Hematopoietic multipotent progenitor cell (in vitro differentiated cells): Measurements from ENCODE around the gene GNAT1. TPM values are rescaled to one million over a fixed set of nuclear protein-coding genes. Genes with fewer than 3 reads are reported as not detected.

Experiments
- DNase-seq, 3 donors: peaks; one replicate each; pipeline ENCODE4 v3.0.0-alpha.2; 2011 to 2015; ENCODE audit warnings: low read depth in 2 of 3, low spot score in 2 of 3
- total RNA-seq: library from RNA; depleted of rRNA; stranded (reverse); fragments of >200 nt; gene quantifications from one replicate; pipeline ENCODE4 v1.2.3, GENCODE V29; 2012

GNAT1 gene
- total RNA-seq, 1 donor, result not detected

DNA sequence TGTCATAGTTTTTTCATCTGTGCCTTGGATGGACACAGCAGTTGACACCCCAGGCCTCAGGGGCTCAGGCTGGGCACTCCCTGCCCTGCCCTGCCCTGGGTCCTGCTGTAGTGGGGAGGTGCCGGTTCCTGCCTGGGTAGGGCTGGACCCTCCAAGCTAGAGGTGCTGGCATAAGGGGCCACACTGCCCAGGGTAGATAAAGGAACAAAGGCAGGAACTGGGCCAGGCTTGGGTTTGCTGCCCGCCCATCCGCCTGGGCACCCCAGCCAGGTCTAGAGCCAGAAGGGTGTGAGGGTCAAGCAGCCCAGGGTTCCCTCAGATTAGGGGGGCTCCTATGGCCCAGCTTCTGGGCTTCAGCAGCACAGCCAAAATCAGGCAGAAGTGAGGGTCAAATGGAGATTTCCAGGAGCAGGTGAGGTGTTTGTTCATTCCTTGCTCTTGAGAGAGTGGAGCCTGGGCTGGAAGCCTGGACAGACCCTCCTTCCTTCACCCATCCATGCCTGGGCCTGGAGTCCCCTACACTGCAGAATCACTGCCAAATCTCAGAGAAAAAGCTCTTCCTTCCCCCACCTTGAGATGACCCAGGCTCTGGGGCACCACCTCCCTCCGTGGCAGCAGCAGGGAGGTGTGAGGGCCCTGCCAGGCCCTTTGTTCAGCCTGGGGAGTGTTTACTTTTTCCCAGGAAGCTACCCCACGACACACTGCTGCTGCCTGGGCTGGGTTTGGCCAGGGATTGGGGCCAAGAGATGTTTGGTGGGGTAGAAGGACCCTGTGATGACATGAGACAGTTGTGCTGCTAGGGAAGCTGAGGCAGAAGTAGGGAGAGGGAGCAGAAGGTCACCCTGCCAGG, 29.2 kb upstream of the GNAT1 start:
- no peak for DNase-seq

DNA sequence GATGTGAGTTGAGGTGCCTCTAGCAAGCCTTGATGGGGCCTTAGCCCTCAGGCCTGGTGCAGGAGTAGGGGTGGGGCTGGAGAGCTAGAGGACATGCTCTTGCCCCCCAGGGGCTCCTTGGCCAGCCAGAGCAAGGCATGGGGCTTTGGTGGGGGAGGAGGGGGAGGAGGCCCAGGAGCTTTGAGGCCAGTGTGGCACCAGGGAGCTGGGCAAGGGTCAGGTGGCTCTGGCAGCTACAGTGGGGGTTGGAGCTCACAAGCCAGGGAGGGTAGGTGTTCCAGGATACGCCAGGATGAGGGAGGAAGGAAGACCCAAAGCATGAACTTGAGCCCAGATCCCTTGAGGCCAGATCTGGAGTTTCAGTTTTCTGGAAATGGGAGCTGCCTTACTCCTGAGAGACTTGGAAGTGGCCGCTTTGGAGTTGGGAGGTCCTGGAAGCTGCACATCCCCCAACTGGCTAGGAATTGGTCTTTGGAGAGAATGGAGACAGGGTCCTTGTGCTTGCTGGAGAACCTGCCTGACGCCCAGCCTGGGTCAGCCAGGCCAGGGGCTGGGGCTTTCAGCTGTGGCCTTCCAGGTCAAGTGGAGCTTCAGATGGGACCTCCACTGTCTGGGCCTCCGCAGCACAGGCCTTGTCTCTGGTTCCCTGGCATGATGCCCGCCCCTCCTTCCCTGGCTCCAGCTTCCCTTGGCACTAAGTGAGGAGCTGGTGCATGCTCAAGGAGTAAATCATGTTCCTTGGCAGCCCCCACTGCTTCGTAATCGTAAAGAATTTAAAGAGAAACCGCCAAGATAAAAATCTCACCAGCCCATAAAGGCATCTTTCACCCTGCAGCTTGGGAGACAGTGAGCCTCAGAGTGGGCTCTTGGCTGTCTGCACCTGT, 27.6 kb upstream of the GNAT1 start:
- DNase-seq, result no peak

DNA sequence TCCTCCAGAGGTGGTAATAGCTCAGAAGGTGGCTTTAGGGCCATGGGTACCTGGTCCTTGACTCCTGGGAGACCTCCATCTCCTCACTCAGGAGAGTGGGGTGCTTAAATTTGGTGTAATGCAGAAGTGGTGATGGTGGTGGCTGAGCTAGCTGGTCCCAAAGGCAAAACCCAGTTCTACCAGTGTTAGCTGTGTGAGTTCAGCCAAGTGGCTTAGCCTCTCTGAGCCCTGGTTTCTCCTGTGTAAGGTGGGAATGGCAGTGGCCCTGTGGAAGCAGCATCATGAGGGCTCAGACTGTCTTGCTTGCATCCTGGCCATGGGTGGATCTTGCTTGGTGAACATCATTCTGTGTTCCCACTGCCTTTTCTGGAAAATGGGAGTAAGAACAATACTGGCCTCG, 26.9 kb upstream of the GNAT1 start:
- DNase-seq, result no peak

DNA sequence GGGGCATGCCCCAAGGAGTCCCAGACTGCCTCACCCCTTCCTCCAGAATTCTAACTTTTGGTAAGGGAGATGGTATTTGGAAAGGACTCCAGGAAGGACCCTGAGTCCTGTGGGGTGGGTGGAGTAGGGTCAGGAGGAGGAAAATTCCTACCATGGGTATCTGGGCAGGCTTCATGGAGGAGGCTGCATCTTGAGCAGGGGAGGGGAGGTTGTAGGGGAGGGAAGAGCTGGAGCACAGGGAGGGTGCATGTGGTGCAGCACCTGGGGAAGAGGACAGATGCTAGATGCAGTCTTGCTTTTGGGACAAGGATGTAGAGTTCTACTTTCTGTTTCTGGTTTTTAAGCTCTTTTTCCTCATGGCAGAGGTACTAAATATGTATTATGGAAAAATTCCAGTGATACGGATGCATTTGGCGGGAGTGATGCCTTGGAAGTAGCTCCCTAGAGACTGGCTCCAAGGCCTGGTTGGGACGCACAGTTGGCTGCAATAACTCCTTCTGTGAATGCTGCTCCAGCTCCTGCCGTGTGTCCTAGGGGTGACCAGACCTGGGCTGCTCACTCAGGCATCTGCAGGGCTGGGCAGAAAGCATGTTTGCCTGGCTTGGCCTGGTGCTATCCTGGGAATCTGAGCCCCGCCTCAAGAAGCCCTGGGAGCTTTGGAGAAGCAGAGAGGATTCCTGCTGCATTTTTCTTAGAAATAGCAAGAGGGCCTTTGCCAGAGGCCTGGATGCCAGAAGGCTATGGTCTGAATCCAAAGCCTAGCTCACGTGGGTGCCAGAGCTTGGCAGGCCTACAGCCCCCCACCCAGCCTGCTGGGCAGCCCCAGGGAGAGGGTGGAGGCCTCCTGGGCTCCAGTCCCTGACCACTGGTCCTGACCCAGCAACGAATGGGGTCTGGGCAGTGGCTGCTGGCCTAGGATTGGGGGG, 26.2 kb upstream of the GNAT1 start:
- no peak for DNase-seq

DNA sequence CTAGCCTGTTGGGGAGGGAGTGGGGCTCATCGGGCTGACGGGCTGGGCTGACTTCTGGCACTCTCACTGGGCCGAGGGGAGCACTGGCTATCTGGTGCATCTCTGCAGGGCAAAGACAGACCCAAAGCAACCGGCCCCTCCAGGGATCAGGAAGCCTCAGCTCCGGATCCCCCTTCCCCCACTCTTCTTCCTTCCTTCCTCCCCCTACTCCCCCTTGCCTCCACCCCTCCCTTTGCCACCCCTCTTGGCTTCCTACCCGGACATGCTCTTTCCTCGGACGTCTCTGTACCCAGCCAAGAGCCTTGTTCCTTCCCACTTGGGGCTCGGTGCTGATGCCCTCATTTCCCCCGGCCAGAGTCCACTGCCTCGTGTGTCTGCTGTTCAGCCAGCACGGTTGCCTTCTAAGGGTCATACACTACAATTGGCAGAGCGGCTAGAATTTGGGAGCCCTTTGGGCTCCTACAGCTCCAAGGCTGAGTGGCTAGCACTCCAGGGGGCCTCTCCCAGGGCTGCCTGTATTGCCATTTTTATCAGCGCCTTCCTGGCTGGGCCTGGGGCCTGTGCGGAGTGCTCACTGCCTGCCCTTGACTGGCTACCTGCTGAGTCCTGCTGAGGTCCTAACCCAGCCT, 25.4 kb upstream of the GNAT1 start:
- no peak for DNase-seq

DNA sequence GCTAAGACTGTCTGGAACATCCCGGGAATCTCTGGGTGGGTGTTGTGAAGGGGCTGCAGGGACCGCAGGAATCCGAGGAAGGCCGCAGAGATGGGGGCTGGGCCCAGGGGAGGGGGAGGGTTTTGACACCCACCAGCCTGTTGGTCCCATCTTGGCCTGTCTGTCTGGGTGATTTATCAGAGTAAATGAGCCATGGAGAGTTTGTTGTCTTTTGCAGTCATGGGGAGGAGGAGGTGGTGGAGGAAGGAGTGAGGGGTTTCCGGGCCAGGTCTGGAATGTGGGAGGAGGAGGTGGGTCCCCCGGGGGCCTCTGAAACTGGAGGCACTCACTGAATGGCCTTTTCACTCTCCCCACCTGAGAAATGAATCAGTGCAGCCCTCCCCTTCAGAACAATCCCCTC, 24.8 kb upstream of the GNAT1 start:
- no peak for DNase-seq

DNA sequence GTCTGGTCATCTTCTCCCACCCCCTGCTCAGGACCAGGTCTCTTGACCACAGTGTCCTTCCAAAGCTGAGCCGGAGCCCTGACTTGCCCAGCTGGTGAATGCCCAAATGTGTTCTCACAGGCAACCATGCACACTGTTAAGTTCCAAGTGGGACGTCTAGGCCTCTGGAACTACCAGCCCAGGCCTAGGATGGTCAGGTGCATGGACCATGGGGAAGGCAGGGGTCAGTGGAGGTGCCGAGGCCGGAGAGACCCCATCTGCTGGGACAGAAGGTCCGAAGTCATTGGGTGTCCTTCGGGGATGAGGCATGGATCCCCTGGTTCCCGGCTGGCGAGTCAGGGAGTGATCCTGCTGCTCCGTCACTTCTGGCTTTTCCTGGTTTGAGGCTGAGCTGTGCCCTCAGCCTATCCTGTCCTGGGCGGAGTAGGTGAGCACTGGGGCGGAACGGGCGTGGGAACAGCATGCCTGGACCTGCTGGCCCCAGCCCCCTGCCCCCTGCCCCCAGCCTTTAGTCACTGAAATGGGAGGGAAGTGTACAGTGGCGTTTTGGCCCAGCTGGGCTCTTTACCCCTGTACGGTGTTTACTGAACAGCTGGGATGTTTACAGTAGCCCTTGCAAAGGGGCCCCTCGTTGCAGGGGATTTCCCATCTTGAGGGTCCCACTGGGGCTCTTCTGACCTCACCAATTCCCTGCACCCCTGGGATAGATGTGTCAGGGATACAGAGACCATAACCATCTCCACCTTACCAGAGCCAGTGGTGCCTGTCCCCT, 24.2 kb upstream of the GNAT1 start:
- no peak for DNase-seq

DNA sequence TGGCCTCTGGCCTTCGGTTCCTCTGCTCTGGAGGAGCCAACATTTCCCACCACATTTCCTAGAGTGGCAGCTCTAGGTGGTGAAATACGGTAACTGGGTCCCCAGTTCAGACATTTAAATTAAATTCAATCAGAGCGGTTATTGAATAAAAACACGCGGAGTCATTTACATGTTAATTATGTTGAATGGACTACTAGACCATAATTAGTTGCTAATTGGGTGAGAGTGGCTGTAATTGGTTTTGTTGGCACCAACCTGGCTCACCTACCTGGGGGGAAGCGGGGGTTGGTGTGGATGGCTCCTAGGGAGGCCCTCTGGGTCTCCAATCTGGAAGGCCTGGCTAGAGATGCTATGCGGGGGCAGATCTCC, 23.6 kb upstream of the GNAT1 start:
- DNase-seq, result no peak

DNA sequence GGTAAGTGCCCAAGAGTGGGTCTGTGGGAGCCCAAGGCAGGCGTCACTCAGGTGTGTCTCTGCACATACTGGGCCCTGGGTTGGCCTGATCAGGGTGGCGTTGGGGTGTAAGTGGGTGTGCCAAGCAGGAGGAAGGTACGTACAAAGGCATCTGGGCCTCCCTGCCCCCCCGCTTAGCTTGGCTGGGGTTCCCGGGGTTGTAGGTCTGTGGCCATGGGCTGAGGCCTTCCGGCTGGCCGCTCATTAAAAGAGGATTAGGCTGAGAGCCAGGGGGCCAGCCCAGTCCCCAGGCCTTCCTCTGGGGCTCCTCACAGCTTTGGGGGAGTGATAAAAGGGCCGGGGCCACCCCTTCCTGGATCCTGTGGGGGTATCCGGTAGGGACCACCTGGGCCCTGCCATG, 23.0 kb upstream of the GNAT1 start:
- no peak for DNase-seq

DNA sequence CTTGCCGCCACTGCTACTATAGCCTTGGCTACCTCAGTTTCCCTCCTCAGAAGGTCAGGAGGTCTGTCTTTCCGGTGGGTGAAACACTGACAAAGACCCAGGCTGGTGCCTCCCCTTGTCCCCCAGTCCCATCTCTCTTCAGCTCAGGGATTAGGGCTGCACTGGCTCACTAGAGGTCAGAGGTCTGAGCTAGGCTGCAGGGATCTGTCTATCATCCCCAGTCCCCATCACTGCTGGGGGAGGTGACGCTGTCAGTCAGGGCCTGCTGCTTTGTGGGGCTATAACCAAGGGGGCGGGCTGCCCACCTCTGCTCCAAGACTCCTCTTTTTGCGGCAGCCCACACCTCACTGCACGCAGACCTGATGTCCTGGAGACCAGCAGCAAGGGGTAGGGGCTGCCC, 22.6 kb upstream of the GNAT1 start:
- DNase-seq, result no peak

DNA sequence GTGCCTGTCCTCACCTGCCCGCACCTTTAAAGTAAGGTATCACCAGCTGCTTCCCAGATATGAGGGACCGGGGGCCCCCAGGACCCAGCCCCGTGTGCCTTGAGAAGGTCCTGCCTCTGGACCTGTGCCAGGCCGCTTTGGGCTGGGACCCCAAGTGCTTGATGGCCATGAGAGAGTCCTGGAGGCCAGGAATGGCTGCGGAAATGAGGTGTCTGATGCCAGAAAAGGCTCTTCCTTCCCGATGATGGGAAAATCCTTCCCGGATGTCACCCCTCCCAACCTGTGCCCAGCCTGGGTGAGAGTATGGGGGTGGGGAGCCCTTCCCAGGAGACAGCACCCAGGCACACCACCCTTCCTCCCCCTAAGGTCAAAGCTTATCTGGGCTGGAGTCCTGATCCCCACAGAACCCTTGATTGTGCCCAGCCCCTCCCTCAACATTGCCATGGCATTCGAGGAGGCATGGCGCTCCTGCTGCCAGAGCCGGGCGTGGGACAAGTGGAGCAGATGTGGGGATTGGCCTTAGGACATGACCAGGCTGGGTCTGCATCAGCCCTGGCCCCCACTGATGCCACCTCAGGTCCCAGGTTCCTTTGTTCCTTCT, 22.1 kb upstream of the GNAT1 start:
- no peak for DNase-seq

DNA sequence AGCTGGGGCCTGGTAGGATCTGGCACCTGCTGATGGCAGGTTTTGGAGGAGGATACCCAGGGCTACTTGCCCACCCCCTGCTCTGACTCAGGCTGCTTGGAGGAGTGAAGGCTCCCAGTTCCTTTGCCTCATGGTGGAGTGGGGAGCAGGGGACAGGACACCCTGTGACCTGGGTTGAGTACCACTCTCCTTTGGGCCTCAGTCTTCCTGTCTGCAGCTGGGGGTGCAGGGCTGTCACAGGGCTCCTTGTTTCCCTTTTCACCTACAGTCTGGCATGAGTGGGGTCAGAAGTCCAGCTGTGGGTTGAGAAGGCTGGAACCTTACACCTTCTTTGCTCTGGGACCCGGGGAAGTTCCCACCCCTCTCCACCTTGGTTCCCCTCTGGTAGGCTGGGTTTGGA, 21.6 kb upstream of the GNAT1 start:
- no peak for DNase-seq

DNA sequence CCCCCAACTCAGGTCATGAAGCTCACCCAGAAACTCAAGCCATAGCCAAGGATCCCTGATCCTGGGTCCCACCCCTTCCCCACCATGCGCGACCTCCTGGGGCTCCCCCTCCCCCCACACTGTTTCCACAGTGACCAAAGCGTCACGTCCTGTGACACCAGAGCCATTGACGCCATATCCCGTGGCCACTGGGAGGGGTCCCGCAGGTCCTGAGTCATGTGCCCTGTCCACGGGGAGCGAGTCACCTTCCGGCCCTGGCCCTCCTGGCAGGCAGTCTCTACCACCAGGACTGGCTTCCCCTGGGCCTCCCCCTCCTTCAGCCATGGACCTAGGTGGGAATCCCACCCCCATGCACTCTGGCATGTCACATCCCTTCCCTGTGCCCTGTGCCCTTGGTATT, 20.7 kb upstream of the GNAT1 start:
- no peak for DNase-seq

DNA sequence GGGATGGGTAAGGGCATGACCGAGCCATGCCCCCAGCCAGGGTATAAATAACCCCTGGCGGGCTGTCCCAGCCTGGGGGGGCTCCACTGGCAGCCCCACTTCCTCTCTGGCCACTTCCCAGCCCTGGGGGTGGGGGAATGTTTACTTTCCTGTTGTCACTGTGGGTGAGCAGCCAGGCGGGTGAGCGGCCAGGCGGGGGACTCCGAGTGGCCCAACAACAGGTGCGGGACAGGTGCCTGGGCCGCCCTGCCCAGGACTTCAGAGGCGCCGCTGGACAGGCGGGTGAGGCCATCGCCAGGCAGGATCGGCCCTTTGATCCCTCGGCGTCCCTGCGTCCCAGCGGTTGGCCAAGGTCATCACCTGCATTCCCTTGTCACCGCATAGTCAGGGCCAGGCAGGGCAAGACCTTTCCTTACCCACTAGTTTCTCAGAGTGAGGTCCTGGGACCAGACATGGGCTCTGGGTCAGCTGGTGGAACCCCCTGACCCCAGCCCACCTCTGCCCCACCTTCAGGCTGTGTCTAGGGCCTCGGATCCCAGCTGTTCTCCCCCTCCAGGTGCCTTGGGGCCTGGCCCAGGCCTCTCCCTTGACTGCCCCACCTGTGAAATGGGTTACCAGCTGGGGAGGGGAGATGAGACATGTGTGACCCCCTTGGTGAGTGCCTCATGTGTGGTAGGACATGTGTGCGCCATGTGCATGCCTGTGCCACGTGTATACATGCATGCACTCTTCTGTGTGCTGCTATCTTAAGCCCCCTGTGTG, 19.7 kb upstream of the GNAT1 start:
- DNase-seq, result no peak

DNA sequence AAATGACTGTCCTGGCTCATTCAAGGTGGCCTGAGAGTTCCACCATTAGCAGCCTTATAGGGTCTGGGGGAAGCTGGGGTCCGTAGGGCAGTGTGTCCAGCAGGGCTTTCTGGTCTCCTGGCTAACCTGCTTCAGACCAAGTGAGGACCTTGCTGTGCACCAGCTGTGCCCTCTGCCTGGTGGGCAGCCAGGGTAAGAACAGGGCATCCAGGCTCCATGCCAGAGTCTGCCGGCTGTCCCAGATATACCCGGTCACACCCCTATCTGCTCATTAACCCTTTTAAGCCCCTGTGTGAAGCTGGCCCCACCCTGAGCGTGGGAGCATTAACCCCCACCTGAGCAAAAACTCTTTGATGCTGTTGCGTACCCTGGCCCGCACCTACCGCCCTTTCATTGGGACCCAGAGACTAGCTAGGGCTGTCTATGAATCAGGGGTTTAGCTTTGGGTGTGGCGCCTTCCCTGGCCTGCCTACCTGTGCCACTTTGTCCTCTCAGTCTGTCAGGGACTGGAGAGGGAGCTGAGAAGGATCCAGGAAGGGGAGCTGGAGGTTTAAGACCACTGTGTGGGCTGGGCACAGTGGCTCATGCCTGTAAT, 18.7 kb upstream of the GNAT1 start:
- DNase-seq, result no peak

DNA sequence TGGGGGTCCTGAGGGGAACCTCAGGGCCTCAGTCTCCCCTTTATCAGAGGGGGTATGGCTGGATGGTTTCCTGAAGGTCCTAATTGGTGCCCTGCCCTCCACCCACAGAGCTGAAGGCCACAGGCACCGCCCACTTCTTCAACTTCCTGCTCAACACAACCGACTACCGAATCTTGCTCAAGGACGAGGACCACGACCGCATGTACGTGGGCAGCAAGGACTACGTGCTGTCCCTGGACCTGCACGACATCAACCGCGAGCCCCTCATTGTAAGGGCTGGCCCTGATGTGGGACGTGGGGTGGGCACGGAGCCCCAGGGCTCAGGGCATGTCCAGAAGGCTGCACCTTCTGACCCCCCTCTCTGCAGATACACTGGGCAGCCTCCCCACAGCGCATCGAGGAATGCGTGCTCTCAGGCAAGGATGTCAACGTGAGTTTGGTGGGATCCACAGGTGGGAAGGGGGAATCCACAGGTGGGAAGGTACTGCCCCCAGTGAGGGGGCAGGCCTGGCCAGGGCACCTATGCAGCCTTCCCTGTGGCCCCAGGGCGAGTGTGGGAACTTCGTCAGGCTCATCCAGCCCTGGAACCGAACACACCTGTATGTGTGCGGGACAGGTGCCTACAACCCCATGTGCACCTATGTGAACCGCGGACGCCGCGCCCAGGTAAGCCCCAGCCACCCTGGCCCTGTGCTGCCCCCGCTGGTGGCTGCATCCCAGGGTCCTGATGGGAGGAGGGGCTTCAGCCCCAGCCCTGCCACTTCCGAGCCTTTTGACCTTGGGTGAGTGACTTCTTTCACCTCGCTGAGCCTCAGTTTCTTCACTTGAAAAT, 17.5 kb upstream of the GNAT1 start:
- peak in 1 of 3 donors; percentile 27 for DNase-seq

DNA sequence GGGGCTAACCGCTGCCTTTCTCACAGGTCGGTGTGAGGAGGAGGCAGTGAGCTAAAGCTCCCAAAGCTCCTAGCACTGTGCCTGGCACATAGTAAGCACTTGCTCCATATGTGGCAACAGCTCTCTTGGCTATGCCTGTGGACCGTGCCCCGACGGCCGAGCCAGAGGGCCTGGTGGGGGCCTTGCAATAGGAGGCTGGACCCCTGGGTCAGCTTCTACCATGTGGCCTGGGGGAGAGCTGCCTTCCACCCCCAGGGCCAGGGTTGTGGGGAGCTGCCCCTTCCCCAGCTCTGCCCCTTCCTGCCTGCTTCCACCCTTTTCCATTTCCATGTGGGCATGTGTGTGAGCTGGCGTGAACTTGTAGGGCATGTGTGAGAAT, 16.9 kb upstream of the GNAT1 start:
- DNase-seq, result no peak
